Neural cell (in vitro differentiated cells): ENCODE results near the gene APOM.

Experiments
- EP300 ChIP-seq: fragments of 450-650 bp; conservative IDR thresholded peaks from 2 replicates; pipeline ENCODE4 v1.6.1; 2014; ENCODE audit warnings: antibody characterized with exemption, mild to moderate bottlenecking, moderate library complexity; ENCODE audit not compliant: poor library complexity, severe bottlenecking
- EZH2 ChIP-seq: fragments of 200-600, 300-800 bp; shearing (Covaris generic), sonication (generic); IDR thresholded peaks from 2 replicates; pipeline ENCODE4 v1.6.1; 2014; ENCODE audit warnings: antibody characterized with exemption, low read length, borderline replicate concordance, mild to moderate bottlenecking; ENCODE audit not compliant: insufficient read depth, poor library complexity, severe bottlenecking
- TAF1 ChIP-seq: IDR thresholded peaks from 2 replicates; pipeline ENCODE4 v1.6.1; 2012; ENCODE audit warnings: low read depth
- TF ChIP-seq, protein P1 (sequence below): fragments of 450-650 bp; IDR thresholded peaks from 2 replicates; pipeline ENCODE4 v1.5.1; 2014; ENCODE audit warnings: antibody characterized with exemption, mild to moderate bottlenecking, moderate library complexity; ENCODE audit not compliant: poor library complexity, severe bottlenecking
- TF ChIP-seq, protein P2 (sequence below): IDR thresholded peaks from 2 replicates; pipeline ENCODE4 v1.6.1; 2012; ENCODE audit warnings: borderline replicate concordance

DNA sequence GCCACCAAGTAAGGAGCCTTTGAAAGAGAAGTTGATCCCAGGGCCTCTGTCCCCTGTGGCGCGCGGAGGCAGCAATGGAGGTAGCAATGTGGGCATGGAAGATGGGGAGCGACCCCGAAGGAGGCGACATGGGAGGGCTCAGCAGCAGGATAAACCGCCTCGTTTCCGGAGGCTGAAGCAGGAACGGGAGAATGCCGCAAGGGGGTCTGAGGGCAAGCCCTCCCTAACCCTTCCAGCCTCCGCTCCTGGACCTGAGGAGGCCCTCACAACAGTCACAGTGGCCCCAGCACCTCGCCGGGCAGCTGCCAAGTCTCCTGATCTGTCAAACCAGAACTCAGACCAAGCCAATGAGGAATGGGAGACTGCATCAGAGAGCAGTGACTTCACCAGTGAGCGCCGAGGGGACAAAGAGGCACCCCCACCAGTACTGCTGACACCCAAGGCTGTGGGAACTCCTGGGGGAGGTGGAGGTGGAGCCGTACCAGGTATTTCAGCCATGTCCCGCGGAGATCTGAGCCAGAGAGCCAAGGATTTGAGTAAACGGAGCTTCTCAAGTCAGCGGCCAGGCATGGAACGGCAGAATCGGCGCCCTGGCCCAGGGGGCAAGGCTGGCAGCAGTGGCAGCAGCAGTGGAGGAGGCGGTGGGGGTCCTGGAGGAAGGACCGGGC is 23.3 kb upstream of the APOM start:
- TF ChIP-seq TAF1 (no peak), EZH2 (no peak), EP300 (no peak)
- TF ChIP-seq, protein P1, sequence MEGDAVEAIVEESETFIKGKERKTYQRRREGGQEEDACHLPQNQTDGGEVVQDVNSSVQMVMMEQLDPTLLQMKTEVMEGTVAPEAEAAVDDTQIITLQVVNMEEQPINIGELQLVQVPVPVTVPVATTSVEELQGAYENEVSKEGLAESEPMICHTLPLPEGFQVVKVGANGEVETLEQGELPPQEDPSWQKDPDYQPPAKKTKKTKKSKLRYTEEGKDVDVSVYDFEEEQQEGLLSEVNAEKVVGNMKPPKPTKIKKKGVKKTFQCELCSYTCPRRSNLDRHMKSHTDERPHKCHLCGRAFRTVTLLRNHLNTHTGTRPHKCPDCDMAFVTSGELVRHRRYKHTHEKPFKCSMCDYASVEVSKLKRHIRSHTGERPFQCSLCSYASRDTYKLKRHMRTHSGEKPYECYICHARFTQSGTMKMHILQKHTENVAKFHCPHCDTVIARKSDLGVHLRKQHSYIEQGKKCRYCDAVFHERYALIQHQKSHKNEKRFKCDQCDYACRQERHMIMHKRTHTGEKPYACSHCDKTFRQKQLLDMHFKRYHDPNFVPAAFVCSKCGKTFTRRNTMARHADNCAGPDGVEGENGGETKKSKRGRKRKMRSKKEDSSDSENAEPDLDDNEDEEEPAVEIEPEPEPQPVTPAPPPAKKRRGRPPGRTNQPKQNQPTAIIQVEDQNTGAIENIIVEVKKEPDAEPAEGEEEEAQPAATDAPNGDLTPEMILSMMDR, result no peak
- TF ChIP-seq, protein P2, sequence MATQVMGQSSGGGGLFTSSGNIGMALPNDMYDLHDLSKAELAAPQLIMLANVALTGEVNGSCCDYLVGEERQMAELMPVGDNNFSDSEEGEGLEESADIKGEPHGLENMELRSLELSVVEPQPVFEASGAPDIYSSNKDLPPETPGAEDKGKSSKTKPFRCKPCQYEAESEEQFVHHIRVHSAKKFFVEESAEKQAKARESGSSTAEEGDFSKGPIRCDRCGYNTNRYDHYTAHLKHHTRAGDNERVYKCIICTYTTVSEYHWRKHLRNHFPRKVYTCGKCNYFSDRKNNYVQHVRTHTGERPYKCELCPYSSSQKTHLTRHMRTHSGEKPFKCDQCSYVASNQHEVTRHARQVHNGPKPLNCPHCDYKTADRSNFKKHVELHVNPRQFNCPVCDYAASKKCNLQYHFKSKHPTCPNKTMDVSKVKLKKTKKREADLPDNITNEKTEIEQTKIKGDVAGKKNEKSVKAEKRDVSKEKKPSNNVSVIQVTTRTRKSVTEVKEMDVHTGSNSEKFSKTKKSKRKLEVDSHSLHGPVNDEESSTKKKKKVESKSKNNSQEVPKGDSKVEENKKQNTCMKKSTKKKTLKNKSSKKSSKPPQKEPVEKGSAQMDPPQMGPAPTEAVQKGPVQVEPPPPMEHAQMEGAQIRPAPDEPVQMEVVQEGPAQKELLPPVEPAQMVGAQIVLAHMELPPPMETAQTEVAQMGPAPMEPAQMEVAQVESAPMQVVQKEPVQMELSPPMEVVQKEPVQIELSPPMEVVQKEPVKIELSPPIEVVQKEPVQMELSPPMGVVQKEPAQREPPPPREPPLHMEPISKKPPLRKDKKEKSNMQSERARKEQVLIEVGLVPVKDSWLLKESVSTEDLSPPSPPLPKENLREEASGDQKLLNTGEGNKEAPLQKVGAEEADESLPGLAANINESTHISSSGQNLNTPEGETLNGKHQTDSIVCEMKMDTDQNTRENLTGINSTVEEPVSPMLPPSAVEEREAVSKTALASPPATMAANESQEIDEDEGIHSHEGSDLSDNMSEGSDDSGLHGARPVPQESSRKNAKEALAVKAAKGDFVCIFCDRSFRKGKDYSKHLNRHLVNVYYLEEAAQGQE, result no peak
